H1 (cell line): ENCODE measurements around the gene LYPD6B.

Source experiments
- CTCF ChIP-seq, 3 experiments: IDR thresholded peaks; 1 replicate in 2 of 3; 2 replicates in 1 of 3; pipeline versions ENCODE4 v1.5.1 to v1.6.1; 2011; ENCODE audit warnings: low read length in 3 of 3, mild to moderate bottlenecking in 3 of 3, inconsistent platforms in 2 of 3, low read depth in 1 of 3, moderate library complexity in 1 of 3; ENCODE audit not compliant: insufficient read depth in 1 of 3; ENCODE audit errors: control extremely low read depth in 1 of 3
- EP300 ChIP-seq, 2 experiments: IDR thresholded peaks; 1 replicate in 1 of 2; 2 replicates in 1 of 2; pipeline ENCODE4 v1.6.1; 2011 to 2012; ENCODE audit warnings: low read depth in 2 of 2, low read length in 2 of 2, mild to moderate bottlenecking in 2 of 2, borderline replicate concordance in 1 of 2, inconsistent platforms in 1 of 2, moderate library complexity in 1 of 2
- POLR2A ChIP-seq, 2 experiments: IDR thresholded peaks; 1 replicate in 1 of 2; 2 replicates in 1 of 2; pipeline ENCODE4 v1.6.1; 2011; ENCODE audit warnings: low read depth in 2 of 2, low read length in 2 of 2, mild to moderate bottlenecking in 2 of 2; ENCODE audit errors: control extremely low read depth in 1 of 2

DNA sequence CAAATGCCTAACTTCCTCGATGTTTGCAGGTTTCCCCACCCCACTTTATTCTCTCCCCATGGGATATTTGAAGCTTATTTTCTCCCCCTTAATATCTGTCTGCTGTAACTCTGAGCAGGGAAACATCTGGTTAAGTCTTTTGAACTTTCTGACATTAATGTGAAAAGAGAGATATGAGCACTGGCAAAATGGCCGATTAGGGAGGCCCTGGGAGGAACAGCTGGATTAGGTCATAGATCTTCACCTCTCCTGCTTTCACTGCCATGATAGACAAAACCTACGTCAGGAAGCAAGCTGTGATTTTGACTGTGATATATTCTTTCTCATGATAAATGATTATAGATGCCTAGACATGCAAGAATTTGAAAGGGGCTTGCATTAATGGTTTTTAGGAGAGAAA, 43.6 kb downstream of the LYPD6B start:
- TF ChIP-seq EP300 (IDR thresholded peaks at IDR 0.05; ENCODE audit: borderline replicate concordance in 1 of 2, low read depth in 2 of 2, low read length in 2 of 2) (no peak), CTCF (IDR thresholded peaks at IDR 0.05; ENCODE audit: control extremely low read depth in 1 of 3, insufficient read depth in 1 of 3, low read depth in 1 of 3, low read length in 3 of 3) (no peak), POLR2A (IDR thresholded peaks at IDR 0.05; ENCODE audit: control extremely low read depth in 1 of 2, low read depth in 2 of 2, low read length in 2 of 2) (no peak)
